A673 (cell line): Measurements from ENCODE around the gene SDF4.

ENCODE experiments used
- EZH2 ChIP-seq: fragments of 200-600 bp; sonication (generic); IDR thresholded peaks from 2 replicates; pipeline ENCODE4 v1.6.1; 2017; ENCODE audit warnings: borderline replicate concordance, low read depth, mild to moderate bottlenecking, mixed read lengths, antibody characterized with exemption, low read length; ENCODE audit not compliant: poor library complexity, severe bottlenecking
- TF ChIP-seq, protein P1 (sequence below): fragments of 300-800, 200-600 bp; sonication (generic); conservative IDR thresholded peaks from 2 replicates; pipeline ENCODE4 v1.5.1; 2017; ENCODE audit warnings: low read depth, mild to moderate bottlenecking, antibody characterized with exemption, low read length, moderate library complexity, mixed read lengths

- TF ChIP-seq, protein P1, sequence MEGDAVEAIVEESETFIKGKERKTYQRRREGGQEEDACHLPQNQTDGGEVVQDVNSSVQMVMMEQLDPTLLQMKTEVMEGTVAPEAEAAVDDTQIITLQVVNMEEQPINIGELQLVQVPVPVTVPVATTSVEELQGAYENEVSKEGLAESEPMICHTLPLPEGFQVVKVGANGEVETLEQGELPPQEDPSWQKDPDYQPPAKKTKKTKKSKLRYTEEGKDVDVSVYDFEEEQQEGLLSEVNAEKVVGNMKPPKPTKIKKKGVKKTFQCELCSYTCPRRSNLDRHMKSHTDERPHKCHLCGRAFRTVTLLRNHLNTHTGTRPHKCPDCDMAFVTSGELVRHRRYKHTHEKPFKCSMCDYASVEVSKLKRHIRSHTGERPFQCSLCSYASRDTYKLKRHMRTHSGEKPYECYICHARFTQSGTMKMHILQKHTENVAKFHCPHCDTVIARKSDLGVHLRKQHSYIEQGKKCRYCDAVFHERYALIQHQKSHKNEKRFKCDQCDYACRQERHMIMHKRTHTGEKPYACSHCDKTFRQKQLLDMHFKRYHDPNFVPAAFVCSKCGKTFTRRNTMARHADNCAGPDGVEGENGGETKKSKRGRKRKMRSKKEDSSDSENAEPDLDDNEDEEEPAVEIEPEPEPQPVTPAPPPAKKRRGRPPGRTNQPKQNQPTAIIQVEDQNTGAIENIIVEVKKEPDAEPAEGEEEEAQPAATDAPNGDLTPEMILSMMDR: no peak
- TF ChIP-seq EZH2: no peak
Observed at GRCh38 chr1:1170215-1171091, 61.3 kb downstream of the SDF4 start.
